MV-4-11 (cell line): ENCODE data around the gene TPRN.

Source experiments
- DNase-seq: peaks from one replicate; lab custom pipeline; 2025; lab: John Stamatoyannopoulos, UW

TPRN gene

DNA sequence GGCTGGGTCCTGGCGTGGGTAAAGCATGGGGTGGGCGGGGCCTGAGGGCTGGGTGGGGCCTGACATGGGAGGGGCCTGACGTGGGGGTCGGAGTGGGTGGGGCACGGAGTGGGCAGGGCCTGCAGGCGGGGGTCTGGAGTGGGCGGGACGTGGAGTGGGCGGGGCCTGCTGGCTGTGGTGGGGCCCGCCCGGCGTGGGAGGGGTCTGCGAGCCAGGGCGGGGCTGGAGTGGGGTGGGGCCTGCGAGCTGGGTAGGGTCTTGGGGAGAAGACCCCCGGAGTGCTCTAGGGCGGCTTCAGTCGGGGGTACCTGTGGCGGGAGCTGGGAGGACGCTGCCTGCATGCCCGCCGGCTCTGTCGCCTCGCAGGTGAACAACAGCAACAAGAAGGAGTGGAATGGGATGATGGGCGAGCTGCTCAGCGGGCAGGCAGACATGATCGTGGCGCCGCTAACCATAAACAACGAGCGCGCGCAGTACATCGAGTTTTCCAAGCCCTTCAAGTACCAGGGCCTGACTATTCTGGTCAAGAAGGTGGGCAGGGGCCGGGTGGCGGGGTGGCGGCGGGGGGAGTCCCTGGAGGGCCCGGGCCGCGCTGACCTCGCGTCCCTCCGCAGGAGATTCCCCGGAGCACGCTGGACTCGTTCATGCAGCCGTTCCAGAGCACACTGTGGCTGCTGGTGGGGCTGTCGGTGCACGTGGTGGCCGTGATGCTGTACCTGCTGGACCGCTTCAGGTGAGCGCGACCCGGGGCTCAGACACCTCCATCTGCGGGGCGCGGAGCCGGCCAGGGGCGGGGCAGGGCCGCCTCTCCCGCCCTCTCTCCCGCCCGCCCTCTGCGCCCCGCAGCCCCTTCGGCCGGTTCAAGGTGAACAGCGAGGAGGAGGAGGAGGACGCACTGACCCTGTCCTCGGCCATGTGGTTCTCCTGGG lies 38.7 kb downstream of the TPRN start:
- DNase-seq: no peak

DNA sequence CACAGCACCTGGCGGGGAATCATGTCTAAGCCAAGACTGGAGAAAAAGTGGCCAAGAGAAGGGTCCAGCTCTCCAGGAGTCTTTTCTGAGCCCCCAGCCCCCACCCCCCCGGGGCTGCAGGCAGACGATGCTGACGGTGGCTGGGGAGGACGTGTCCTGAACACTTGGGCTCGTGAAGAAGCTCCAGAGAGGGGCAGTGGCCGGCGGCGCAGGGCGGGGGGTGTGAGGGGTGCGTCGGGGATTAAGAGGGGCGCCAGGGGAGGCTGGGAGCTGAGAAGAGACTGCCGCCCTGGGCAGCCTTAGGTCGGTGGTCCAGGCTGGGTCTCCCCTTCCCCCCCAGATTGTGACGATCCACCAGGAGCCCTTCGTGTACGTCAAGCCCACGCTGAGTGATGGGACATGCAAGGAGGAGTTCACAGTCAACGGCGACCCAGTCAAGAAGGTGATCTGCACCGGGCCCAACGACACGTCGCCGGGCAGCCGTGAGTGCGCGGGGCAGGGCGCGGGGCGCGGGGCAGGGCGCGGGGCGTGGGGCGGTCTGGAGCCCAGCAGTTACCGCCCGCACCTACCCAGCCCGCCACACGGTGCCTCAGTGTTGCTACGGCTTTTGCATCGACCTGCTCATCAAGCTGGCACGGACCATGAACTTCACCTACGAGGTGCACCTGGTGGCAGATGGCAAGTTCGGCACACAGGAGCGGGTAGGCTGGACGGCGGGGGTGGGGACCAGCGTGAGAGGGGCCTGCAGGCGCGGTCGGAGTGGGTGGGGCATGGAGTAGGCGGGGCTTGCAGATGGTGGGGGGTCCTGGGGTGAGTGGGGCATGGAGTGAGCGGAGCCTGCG lies 39.6 kb downstream of the TPRN start:
- DNase-seq: no peak

DNA sequence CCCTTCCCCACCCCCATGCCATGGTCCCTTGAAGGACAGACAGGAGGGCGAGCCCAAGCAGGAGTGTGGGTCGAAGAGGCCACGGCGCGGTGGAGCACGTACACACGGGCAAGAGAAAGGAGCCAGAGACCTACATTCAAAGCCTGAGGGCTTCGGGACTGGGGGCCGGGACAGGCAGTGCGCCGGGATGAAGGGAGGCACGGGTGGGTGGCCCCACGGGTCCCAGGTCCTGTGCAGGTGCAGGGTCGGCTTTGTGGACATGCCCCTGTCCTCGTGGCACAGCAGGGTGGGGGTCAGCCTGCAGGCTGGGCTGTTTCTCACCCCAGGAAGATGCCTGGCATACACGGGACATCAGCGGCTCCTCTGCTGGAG lies 40.5 kb downstream of the TPRN start:
- DNase-seq: no peak

DNA sequence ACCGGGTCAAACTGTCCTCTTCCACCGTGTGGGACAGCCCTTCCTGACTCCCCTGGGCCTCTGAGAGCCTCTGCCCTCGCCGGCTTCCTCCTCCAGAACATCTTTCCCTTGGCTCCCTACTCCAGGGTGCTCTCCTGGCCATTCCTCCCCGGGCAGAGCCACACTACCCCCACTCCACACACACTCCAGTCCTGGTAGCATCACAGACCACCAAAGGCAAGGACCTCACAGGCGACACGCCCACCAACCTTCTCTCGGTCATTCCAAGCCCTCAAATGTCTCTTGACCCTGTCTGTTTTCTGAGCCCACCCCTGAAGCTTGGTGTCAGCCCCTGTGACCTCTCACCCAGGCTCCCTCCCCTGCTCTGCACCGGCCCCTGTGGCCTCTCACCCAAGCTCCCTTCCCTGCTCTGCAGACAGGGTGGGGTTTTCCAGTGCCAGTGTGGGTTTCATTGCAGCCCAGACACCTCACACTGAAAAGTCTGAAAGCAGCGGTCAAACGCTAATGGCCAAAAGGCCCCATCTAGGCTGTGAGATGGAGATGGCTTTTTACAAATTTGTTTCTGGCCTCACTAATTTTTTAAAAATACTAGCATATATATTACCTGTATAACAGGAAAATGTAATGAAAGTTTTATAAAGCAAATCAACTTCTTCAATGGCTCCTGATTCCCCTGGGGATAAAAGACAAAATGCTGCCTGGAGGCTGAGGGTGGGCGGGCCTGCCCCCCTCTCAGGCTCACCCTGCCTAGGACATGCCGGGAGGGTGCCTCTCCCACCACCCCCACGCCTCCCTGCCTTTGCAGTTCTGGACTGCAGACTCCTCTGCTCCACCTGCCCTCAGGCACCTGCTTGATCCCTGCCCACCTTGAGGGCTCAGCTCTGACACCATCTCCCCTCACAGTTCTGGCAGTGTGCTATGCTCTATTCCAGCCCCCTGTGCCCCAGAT lies 41.2 kb downstream of the TPRN start:
- no peak for DNase-seq

DNA sequence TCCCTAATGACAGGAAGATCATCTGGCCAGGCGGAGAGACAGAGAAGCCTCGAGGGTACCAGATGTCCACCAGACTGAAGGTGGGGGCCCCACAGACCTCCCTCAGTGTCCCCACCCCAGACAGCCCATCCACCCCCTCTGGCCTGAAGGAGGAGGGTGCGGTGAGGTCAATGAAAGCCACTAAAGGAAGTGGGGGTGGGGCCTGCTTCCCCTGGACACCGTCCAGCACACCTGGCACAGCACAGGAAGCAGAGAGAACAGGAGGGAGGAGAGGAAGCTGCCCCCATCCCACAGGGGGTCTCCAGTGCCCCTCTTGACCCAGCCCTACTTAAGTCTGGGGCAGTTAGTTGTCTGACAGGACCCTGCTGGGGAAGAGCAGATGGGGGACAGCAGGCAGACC lies 41.9 kb downstream of the TPRN start:
- no peak for DNase-seq

DNA sequence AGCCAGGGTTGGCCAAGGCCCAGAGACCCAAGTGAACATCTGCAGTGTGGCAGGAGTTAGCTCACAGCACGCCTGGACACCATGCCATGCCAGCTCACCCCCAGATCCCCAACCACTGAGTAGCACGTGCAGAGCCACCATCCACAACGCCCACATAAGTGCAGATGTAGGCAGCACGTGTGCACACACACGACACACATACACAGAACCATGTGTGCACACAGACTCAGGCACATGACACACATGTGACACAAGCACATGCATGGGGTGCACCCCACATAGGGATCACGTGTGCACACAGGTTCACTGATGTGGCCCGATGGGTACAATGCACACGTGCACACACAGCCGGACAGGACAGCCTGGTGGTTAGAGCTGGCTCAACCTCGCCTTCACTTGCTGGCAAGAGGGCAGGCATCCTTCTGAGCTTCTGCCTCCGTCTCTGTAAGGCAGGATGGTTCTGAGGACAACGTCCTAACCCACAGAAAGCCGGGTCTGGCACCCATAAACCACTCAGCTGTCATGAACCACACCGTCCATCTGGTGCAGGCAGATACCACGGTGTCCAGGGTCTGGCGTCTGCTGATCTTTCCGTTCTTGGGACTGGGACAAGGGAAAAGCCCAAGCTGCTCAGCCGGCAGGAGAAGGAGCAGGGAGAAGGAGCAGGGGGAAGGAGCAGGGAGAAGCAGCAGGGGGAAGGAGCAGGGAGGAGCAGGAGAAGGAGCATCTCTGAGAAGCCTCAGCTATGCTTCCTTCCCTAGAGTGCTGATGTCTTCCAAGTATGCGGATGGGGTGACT lies 42.7 kb downstream of the TPRN start:
- no peak for DNase-seq

DNA sequence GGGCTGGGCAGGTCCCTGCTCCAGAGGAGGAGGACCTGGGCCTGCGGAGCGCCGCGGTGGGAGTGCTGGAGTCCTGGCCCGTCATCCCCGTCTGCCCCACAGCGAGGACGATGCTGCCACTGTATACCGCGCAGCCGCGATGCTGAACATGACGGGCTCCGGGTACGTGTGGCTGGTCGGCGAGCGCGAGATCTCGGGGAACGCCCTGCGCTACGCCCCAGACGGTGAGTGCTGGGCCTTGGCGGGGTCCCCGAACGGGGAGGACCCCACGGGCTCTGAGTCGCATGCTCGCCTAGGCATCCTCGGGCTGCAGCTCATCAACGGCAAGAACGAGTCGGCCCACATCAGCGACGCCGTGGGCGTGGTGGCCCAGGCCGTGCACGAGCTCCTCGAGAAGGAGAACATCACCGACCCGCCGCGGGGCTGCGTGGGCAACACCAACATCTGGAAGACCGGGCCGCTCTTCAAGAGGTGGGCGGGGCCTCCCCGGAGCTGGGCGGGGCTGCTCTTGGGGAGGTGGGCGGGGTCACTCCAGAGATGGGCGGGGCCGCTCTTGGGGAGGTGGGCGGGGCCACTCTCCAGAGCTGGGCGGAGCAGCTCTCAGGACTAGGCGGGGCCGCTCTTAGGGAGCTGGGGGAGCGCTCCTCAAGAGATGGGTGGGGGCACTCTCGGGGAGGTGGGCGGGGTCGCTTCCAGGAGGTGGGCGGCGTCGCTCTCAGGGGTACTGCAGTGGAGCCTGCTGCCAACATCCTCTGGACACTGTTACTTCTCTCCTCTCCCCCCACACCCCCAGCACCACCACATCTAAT lies 43.8 kb downstream of the TPRN start:
- DNase-seq: peak; percentile 9

DNA sequence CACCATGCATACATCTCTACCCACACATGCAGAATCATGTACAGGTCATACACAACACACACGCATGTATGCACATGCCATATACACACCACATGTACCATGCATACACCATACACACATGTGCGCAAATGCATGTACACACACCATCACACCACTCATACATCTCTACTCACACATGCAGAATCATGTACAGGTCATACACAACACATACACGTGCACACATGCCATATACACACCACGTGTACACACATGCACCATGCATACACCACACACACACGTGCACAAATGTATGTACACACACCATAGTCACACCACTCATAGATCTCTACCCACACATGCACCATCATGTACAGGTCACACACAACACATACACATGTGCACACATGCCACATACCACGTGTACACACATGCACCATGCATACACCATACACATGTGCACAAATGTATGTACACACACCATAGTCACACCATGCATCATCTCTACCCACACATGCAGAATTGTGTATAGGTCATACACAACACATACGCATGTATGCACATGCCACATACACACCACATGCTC lies 47.6 kb downstream of the TPRN start:
- DNase-seq: no peak

DNA sequence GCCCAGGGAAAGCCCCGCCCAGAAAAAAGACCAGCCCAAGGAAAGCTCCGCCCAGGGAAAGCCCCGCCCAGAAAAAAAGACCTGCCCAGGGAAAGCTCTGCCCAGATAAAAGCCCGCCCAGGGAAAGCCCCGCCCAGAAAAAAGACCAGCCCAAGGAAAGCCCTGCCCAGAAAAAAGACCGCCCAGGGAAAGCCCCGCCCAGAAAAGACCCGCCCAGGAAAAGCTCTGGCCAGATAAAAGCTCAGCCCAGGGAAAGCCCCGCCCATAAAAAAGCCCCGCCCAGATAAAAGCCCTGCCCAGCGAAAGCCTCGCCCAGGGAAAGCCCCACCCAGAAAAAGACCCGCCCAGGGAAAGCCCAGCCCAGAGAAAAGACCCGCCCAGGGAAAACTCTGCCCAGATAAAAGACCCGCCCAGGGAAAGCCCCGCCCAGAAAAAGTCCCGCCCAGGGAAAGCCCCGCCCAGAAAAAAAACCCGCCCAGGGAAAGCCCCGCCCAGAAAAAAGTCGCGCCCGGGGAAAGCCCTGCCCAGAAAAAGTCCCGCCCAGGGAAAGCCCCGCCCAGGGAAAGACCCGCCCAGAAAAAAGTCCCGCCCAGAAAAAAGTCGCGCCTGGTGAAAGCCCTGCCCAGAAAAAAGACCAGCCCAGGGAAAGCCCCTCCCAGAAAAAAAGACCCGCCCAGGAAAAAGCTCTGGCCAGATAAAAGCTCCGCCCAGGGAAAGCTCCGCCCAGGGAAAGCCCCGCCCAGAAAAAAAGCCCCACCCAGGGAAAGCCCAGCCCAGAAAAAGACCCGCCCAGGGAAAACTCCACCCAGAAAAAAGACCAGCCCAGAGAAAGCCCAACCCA lies 49.7 kb downstream of the TPRN start:
- peak; percentile 78 for DNase-seq

DNA sequence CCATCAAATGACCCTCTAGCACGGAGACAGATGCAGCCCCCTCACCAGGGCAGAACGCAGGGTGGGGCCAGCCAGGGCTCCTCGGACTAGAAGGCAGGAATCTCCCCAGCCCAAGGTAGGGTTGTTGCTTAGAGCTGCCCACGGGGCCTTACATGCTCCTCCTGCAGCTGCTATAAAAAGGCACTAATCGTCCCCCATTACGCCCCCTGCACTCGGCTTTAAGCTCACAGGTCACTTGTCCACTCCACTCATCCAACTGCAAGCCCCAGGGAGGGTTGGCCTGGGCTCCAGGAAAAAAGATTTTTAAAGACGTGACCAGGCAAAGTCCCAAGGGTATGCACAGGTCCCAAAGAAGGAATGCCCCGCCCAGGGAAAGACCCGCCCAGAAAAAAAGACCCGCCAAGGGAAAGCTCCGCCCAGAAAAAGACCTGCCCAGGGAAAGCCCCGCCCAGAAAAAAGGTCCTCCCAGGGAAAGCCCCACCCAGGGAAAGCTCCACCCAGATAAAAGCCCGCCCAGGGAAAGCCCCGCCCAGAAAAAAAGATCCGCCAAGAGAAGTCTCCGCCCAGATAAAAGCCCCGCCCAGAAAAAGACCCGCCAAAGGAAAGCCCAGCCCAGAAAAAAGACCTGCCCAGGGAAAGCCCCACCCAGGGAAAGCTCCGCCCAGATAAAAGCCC lies 50.5 kb downstream of the TPRN start:
- no peak for DNase-seq

DNA sequence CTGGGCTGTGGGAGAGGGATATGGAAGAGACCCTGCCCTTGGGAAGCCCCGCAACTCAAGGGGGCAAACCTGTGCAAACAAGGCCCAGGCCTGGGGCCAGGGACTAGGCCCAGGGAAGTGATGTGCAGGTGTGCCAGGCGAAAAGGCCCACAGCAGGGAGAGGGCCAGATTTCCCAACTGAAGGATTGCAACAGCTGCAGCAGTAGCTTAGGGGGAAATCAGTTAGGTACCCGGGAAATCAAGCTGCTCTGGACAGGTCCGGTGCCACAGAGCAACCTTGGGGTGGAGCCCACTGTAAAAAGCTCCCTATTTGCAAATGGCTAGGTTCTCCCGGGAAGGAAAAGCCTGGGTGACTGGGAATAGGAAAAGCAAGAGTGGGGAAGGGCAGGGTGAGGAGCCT lies 51.2 kb downstream of the TPRN start:
- no peak for DNase-seq

DNA sequence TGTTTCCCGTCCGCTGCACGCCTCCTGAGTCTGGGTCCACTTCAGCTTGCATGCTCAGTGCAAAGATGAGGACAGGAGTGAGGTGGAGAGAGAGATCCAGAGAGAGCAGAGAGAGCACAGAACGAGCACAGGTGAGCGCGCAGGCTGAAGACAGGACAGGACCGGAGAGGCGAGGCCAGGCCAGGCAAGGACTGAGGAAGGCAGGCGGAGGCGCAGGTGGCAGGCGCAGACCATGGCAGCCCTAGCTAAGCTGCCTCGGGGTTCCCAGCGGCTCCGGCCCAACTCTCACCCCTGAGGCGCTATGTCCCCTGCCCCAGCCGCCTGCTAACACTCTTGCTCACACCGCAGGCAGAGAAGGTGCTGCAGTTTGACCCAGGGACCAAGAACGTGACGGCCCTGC lies 51.9 kb downstream of the TPRN start:
- no peak for DNase-seq

DNA sequence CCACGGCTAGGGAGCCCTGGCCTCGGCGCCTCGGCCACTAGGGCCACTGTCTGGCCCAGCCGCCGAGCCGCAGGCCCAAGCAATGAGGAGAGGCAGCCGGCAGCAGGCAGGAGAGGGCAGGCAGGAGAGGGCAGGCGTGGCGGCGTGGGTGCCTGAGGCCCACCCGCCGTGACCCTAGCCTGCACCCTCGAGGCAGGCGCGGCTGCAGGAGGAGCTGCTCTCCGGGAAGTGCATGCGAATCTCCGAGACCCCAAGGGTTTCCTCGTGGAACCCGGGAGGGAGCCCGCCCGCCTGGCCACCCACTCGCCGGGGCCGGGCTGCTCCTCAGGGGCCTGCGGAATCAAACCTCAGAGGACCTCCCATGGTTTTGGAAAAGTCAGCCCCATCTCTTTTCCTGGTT lies 52.3 kb downstream of the TPRN start:
- DNase-seq: no peak

DNA sequence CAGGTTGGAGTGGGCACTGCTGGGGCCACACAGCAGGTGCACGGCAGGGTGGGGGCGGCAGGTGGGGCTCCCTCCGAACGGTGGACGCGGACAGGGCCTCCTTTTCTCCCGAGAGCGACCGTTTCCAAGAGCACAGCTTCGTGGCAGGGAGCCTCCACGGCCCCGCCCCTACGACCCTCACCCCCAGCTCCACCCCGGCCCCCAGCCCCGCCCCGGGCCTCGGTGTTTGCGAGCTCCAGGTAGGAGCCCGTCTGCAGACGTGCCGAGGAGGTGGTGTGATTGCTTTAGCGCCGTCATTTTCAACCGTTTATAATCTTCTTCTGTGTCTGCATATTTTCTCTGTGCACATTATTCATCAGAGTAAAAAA lies 52.8 kb downstream of the TPRN start:
- peak; percentile 33 for DNase-seq

DNA sequence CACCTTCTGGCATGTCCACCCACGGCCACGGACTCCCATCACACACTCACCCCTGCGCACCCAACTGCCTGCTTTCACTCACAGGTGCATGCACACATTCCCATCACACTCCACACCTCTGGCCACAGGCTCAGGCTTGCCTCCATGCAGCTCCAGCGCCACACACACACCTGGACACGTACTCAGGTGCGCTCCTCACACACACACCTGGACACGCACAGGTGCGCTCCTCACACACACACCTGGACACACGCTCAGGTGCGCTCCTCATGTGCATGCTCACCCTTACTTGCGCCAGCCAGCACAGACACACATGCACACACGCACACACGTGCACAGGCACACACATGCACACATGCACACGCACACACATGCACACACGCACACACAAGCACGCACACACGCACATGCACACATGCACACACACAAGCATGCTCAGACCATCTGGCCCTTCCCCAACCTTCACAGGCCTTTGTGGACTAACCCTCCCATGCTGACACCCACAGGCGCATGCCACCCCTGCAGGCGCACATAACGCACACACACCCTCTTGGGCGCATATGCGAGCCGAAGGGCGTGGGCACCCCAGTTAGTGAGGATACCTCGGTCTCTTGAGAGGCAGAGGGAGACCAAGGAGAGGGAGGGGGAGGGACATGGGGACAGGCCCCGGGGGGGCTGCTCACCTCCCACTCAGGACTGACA lies 53.3 kb downstream of the TPRN start:
- DNase-seq: peak; percentile 4

DNA sequence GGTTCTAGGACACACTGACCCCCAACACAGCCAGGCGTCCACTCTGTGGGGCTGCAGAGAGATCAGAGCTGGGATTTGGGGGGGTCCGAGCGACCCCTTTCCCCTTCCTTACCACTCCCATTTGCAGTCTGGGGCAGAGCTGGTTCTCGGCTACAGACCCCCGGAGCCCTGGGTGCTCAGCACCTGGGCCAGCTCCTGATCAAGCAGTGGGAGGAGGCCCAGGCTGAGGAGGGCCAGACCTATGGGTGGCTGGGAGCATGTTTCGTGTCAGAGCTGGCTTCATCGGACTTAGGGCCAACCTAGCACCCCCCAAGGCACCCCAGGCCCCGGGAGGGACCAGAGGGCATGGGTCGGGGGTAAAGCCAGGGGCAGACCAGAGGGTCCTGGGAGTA lies 54.0 kb downstream of the TPRN start:
- DNase-seq: no peak

DNA sequence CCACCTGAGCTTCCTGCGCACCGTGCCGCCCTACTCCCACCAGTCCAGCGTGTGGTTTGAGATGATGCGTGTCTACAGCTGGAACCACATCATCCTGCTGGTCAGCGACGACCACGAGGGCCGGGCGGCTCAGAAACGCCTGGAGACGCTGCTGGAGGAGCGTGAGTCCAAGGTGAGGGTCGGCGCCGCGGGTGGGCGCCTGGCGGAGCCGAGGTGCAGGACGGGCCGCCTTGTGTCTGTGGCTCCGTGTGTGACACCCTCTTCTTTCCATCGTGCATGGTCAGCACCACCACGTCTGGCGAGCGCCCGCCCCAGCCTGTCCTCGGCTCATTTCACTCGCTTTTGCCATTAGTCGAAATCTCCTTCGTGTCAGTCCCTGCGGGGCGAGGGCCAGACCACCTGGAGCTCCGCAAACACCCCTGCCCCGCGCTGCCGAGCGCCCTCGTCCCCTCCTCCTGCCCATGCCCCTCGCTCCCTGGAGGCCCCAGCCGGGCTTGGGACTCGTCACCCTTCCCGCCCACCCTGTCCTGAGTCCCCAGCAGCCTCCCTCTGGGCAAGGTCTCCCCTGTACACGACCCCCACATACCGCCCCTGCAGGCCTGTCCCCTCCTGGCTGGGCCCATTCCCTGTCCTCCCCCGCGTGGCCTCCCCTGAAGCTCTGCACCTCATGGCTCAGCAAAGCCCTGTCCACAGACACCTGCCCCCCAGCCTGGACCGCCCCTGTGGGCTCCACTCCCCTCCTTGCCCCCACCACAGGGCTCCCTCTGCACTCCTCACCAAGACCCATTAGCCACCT lies 54.6 kb downstream of the TPRN start:
- no peak for DNase-seq
